HEK293 (cell line): ENCODE data around the gene VCPKMT.
A peak's percentile ranks its signal among the peaks of the same experiment; 100 is the strongest.

Experiments
- BCL11A ChIP-seq: fragments of 450-650 bp; formaldehyde crosslinking; IDR thresholded peaks from 2 replicates; pipeline ENCODE4 v1.5.1; 2016; ENCODE audit warnings: low read depth, missing biosample characterization, missing genetic modification characterization
- EGR2 ChIP-seq: fragments of 450-650 bp; formaldehyde crosslinking; IDR thresholded peaks from 2 replicates; pipeline ENCODE4 v1.5.1; 2016; ENCODE audit warnings: low read depth, missing biosample characterization, missing genetic modification characterization
- GLI4 ChIP-seq: fragments of 450-650 bp; formaldehyde crosslinking; IDR thresholded peaks from 2 replicates; pipeline ENCODE4 v1.5.1; 2016; ENCODE audit warnings: missing biosample characterization, missing genetic modification characterization
- GLIS1 ChIP-seq: fragments of 450-650 bp; formaldehyde crosslinking; IDR thresholded peaks from 2 replicates; pipeline ENCODE4 v1.5.1; 2016; ENCODE audit warnings: missing biosample characterization, missing genetic modification characterization
- GLIS2 ChIP-seq: fragments of 450-650 bp; formaldehyde crosslinking; IDR thresholded peaks from 2 replicates; pipeline ENCODE4 v1.5.1; 2016; ENCODE audit warnings: missing biosample characterization, missing genetic modification characterization
- IKZF3 ChIP-seq: fragments of 450-650 bp; IDR thresholded peaks from 2 replicates; pipeline ENCODE4 v1.5.0; 2018; ENCODE audit warnings: missing biosample characterization, mild to moderate bottlenecking, missing genetic modification characterization, moderate library complexity
- KLF1 ChIP-seq: fragments of 450-650 bp; formaldehyde crosslinking; IDR thresholded peaks from 2 replicates; pipeline ENCODE4 v1.5.1; 2016; ENCODE audit warnings: missing biosample characterization, missing genetic modification characterization
- KLF17 ChIP-seq: fragments of 450-650 bp; formaldehyde crosslinking; IDR thresholded peaks from 2 replicates; pipeline ENCODE4 v1.5.1; 2016; ENCODE audit warnings: missing biosample characterization, missing genetic modification characterization
- KLF7 ChIP-seq: fragments of 450-650 bp; formaldehyde crosslinking; IDR thresholded peaks from 2 replicates; pipeline ENCODE4 v1.5.1; 2016; ENCODE audit warnings: missing biosample characterization, missing genetic modification characterization, borderline replicate concordance
- KLF8 ChIP-seq: fragments of 450-650 bp; formaldehyde crosslinking; IDR thresholded peaks from 2 replicates; pipeline ENCODE4 v1.5.1; 2016; ENCODE audit warnings: missing biosample characterization, missing genetic modification characterization
- KLF9 ChIP-seq: fragments of 450-650 bp; formaldehyde crosslinking; IDR thresholded peaks from 2 replicates; pipeline ENCODE4 v1.5.1; 2016; ENCODE audit warnings: missing biosample characterization, missing genetic modification characterization, low read depth
- OSR2 ChIP-seq: fragments of 450-650 bp; formaldehyde crosslinking; IDR thresholded peaks from 2 replicates; pipeline ENCODE4 v1.5.1; 2016; ENCODE audit warnings: missing biosample characterization, missing genetic modification characterization
- PRDM10 ChIP-seq: fragments of 450-650 bp; formaldehyde crosslinking; IDR thresholded peaks from 2 replicates; pipeline ENCODE4 v1.5.1; 2016; ENCODE audit warnings: missing biosample characterization, missing genetic modification characterization
- SP2 ChIP-seq: fragments of 450-650 bp; formaldehyde crosslinking; IDR thresholded peaks from 2 replicates; pipeline ENCODE4 v1.5.1; 2016; ENCODE audit warnings: missing biosample characterization, missing genetic modification characterization
- SP3 ChIP-seq: fragments of 450-650 bp; formaldehyde crosslinking; IDR thresholded peaks from 2 replicates; pipeline ENCODE4 v1.5.1; 2016; ENCODE audit warnings: missing biosample characterization, missing genetic modification characterization
- SP7 ChIP-seq: fragments of 450-650 bp; formaldehyde crosslinking; IDR thresholded peaks from 2 replicates; pipeline ENCODE4 v1.5.1; 2016; ENCODE audit warnings: missing biosample characterization, missing genetic modification characterization
- YY2 ChIP-seq: fragments of 450-650 bp; formaldehyde crosslinking; IDR thresholded peaks from 2 replicates; pipeline ENCODE4 v1.5.1; 2016; ENCODE audit warnings: missing biosample characterization, missing genetic modification characterization
- ZBTB21 ChIP-seq: fragments of 450-650 bp; formaldehyde crosslinking; IDR thresholded peaks from 2 replicates; pipeline ENCODE4 v1.5.1; 2017; ENCODE audit warnings: missing biosample characterization, missing genetic modification characterization
- ZBTB26 ChIP-seq: fragments of 450-650 bp; formaldehyde crosslinking; optimal IDR thresholded peaks from 2 replicates; pipeline ENCODE3; 2016; ENCODE audit warnings: missing biosample characterization, mild to moderate bottlenecking, missing genetic modification characterization
- ZBTB8A ChIP-seq: fragments of 450-650 bp; formaldehyde crosslinking; IDR thresholded peaks from 2 replicates; pipeline ENCODE4 v1.5.1; 2016; ENCODE audit warnings: missing biosample characterization, missing genetic modification characterization
- ZNF169 ChIP-seq: fragments of 450-650 bp; formaldehyde crosslinking; IDR thresholded peaks from 2 replicates; pipeline ENCODE4 v1.5.1; 2016; ENCODE audit warnings: missing biosample characterization, missing genetic modification characterization
- ZNF248 ChIP-seq: fragments of 450-650 bp; formaldehyde crosslinking; IDR thresholded peaks from 2 replicates; pipeline ENCODE4 v1.5.1; 2017; ENCODE audit warnings: missing biosample characterization, missing genetic modification characterization
- ZNF335 ChIP-seq: fragments of 450-650 bp; formaldehyde crosslinking; conservative IDR thresholded peaks from 2 replicates; pipeline ENCODE4 v1.5.1; 2016; ENCODE audit warnings: missing biosample characterization, missing genetic modification characterization
- ZNF341 ChIP-seq: fragments of 450-650 bp; formaldehyde crosslinking; IDR thresholded peaks from 2 replicates; pipeline ENCODE4; 2016; ENCODE audit warnings: low read depth, missing biosample characterization, missing genetic modification characterization
- ZNF501 ChIP-seq: fragments of 450-650 bp; formaldehyde crosslinking; IDR thresholded peaks from 2 replicates; pipeline ENCODE4 v1.5.1; 2016; ENCODE audit warnings: missing biosample characterization, missing genetic modification characterization
- ZNF548 ChIP-seq: fragments of 450-650 bp; formaldehyde crosslinking; IDR thresholded peaks from 2 replicates; pipeline ENCODE4 v1.5.1; 2016; ENCODE audit warnings: missing biosample characterization, missing genetic modification characterization
- ZNF558 ChIP-seq: fragments of 450-650 bp; formaldehyde crosslinking; IDR thresholded peaks from 2 replicates; pipeline ENCODE4 v1.5.1; 2016; ENCODE audit warnings: missing biosample characterization, missing genetic modification characterization
- ZNF580 ChIP-seq: fragments of 450-650 bp; formaldehyde crosslinking; IDR thresholded peaks from 2 replicates; pipeline ENCODE4 v1.5.1; 2016; ENCODE audit warnings: missing biosample characterization, missing genetic modification characterization
- ZNF629 ChIP-seq: fragments of 450-650 bp; formaldehyde crosslinking; IDR thresholded peaks from 2 replicates; pipeline ENCODE4 v1.5.1; 2017; ENCODE audit warnings: missing biosample characterization, missing genetic modification characterization
- ZNF645 ChIP-seq: fragments of 450-650 bp; formaldehyde crosslinking; IDR thresholded peaks from 2 replicates; pipeline ENCODE4; 2016; ENCODE audit warnings: missing biosample characterization, missing genetic modification characterization
- ZNF660 ChIP-seq: fragments of 450-650 bp; IDR thresholded peaks from 2 replicates; pipeline ENCODE4 v1.5.1; 2018; ENCODE audit warnings: missing biosample characterization, mild to moderate bottlenecking, missing genetic modification characterization
- ZNF76 ChIP-seq: fragments of 450-650 bp; formaldehyde crosslinking; IDR thresholded peaks from 2 replicates; pipeline ENCODE4; 2016; ENCODE audit warnings: low read depth, missing biosample characterization, missing genetic modification characterization, borderline replicate concordance
- ZNF791 ChIP-seq: fragments of 450-650 bp; formaldehyde crosslinking; IDR thresholded peaks from 2 replicates; pipeline ENCODE4 v1.5.1; 2016; ENCODE audit warnings: missing biosample characterization, missing genetic modification characterization
- ZSCAN16 ChIP-seq: fragments of 450-650 bp; formaldehyde crosslinking; IDR thresholded peaks from 2 replicates; pipeline ENCODE4 v1.5.1; 2016; ENCODE audit warnings: missing biosample characterization, missing genetic modification characterization

Gene VCPKMT

GRCh38 chr14:50116181-50116956 is at the start of gene VCPKMT (continued):
- TF ChIP-seq ZBTB26 (tag by site-specific recombination) (peak; percentile 92), ZNF629 (peak; percentile 81), GLIS2 (0 out of 2 replicates have a peak, but pooled peaks have one; percentile 23), ZNF791 (tag by site-specific recombination) (no peak), SP2 (peak; percentile 83), KLF17 (peak; percentile 43; the same call in 1 of the 2 replicates), ZNF248 (tag by site-specific recombination) (no peak), GLIS1 (tag by site-specific recombination) (peak; percentile 37; the same call in 1 of the 2 replicates), ZNF169 (no peak), ZNF580 (peak; percentile 58; the same call in 1 of the 2 replicates), ZNF341 (0 out of 2 replicates have a peak, but pooled peaks have one; percentile 13), BCL11A (tag by site-specific recombination) (no peak), ZNF76 (tag by site-specific recombination) (peak; percentile 26; the same call in 1 of the 2 replicates), SP3 (tag by site-specific recombination) (peak; percentile 90), ZNF558 (tag by site-specific recombination) (no peak), ZSCAN16 (tag by site-specific recombination) (peak; percentile 48; the same call in 1 of the 2 replicates), EGR2 (tag by site-specific recombination) (peak; percentile 44; the same call in 1 of the 2 replicates), ZNF335 (tag by site-specific recombination) (peak; percentile 82), ZNF645 (no peak), IKZF3 (tag by site-specific recombination) (no peak), ZNF501 (tag by site-specific recombination) (peak; percentile 51; the same call in 1 of the 2 replicates), ZBTB8A (peak; percentile 56), PRDM10 (tag by site-specific recombination) (peak; percentile 44), KLF9 (peak; percentile 92), ZNF660 (tag by site-specific recombination) (0 out of 2 replicates have a peak, but pooled peaks have one; percentile 49), KLF8 (tag by site-specific recombination) (peak; percentile 86), KLF1 (tag by site-specific recombination) (peak; percentile 87), GLI4 (tag by site-specific recombination) (no peak), ZNF548 (no peak), YY2 (tag by site-specific recombination) (peak; percentile 90), KLF7 (tag by site-specific recombination) (peak; percentile 47; the same call in 1 of the 2 replicates), SP7 (peak; percentile 79), ZBTB21 (tag by site-specific recombination) (peak; percentile 27; the same call in 1 of the 2 replicates), OSR2 (tag by site-specific recombination) (0 out of 2 replicates have a peak, but pooled peaks have one; percentile 13)
